HG03103 (cell line): ENCODE measurements around the gene TMEM97.

Experiments
- ATAC-seq: cut with Tn5 transposase; IDR thresholded peaks from one replicate; pipeline ENCODE4 v1.9.1; 2021; ENCODE audit warnings: low read depth; ENCODE audit not compliant: unreplicated experiment

TMEM97 gene

GRCh38 chr17:28363776-28364650, 45.0 kb downstream of the TMEM97 start:
- ATAC-seq, result no peak

- ATAC-seq, result no peak
Measured at GRCh38 chr17:28364665-28365363, 45.8 kb downstream of the TMEM97 start, which contains the start of gene SEBOX. Gene SEBOX (minus strand): TSS chr17:28365199. CDS start chr17:28365151, 48 bp downstream.

GRCh38 chr17:28365487-28365886, 46.5 kb downstream of the TMEM97 start:
- no peak for ATAC-seq

GRCh38 chr17:28366605-28367004, 47.6 kb downstream of the TMEM97 start:
- ATAC-seq, result no peak

GRCh38 chr17:28367641-28368305, 48.8 kb downstream of the TMEM97 start:
- no peak for ATAC-seq

GRCh38 chr17:28368306-28368831, 49.4 kb downstream of the TMEM97 start:
- ATAC-seq, result no peak

GRCh38 chr17:28368915-28369683, 50.1 kb downstream of the TMEM97 start:
- no peak for ATAC-seq

GRCh38 chr17:28369684-28370034, 50.7 kb downstream of the TMEM97 start:
- no peak for ATAC-seq

GRCh38 chr17:28370035-28370743, 51.2 kb downstream of the TMEM97 start, which contains the start of gene VTN:
Gene VTN (minus strand): TSS chr17:28370307. CDS start chr17:28370203, 104 bp downstream.
- no peak for ATAC-seq

GRCh38 chr17:28370744-28371103, 51.7 kb downstream of the TMEM97 start:
- no peak for ATAC-seq

- ATAC-seq, result peak; percentile 72
Measured at GRCh38 chr17:28371245-28372202, 52.5 kb downstream of the TMEM97 start, which contains the start of gene SARM1. Gene SARM1 (plus strand): TSS chr17:28371694. CDS start chr17:28372033, 339 bp downstream.

- no peak for ATAC-seq
Measured at GRCh38 chr17:28372203-28372944, 53.4 kb downstream of the TMEM97 start.

- ATAC-seq, result no peak
Measured at GRCh38 chr17:28372945-28373274, 53.9 kb downstream of the TMEM97 start.
